ENCODE data around the gene NCK2. TPM values are rescaled to one million over a fixed set of nuclear protein-coding genes. Genes with fewer than 3 reads are reported as not detected.
"Not testable (repeated sequence)": the region's sequence is repeated elsewhere in the genome, so short reads cannot be mapped to it uniquely, and the experiment has no call there.

Gene NCK2
- total RNA-seq, 3 donors from 2014 or later, result 52.2 to 66.4 (median 57.6) TPM

DNA sequence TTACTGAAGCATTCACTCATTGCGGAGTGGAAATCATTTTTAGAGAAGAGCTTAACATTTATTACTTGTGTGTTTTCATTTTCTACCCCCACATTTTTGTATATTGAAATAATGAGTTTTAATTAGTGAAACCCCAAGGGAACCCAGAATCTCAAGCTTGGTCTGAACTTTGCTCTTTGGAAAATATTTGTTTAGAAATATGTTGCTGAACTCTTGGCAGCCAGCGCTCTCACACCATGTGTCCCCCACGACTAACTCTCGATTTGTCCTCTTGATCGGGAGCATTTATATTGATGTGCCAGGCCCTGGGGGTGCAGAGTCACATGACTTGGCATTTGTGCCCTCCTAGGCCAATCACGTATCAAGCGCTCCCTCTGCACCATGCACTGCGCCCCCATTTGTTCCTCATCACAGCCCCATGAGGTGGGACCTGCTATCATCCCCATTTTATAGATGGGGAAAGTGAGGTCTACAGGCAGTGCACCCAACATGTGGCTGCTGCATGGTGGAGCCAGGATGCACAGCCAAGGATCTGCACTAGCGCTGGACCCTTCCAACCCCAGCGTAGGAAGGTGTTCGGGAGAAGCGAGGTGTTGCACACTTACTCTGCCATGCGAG is 149.7 kb downstream of the NCK2 start:
- Histone ChIP-seq H3K4me1 (ENCODE audit: low read depth) (no peaks in the 10 kb centered on the region), H3K9me3 (peaks cover 10% of the 10 kb centered on the region), H3K4me3 (no peak overlapping the region), H3K36me3 (ENCODE audit: low read depth) (no peaks in the 10 kb centered on the region)
- intact Hi-C loops (cut with DNase I, micrococcal nuclease), result no loop called here
- TF ChIP-seq, protein P1, sequence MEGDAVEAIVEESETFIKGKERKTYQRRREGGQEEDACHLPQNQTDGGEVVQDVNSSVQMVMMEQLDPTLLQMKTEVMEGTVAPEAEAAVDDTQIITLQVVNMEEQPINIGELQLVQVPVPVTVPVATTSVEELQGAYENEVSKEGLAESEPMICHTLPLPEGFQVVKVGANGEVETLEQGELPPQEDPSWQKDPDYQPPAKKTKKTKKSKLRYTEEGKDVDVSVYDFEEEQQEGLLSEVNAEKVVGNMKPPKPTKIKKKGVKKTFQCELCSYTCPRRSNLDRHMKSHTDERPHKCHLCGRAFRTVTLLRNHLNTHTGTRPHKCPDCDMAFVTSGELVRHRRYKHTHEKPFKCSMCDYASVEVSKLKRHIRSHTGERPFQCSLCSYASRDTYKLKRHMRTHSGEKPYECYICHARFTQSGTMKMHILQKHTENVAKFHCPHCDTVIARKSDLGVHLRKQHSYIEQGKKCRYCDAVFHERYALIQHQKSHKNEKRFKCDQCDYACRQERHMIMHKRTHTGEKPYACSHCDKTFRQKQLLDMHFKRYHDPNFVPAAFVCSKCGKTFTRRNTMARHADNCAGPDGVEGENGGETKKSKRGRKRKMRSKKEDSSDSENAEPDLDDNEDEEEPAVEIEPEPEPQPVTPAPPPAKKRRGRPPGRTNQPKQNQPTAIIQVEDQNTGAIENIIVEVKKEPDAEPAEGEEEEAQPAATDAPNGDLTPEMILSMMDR (IDR thresholded peaks at IDR 0.05), result no peak
- ATAC-seq (no peak), DNase-seq (no peak)

DNA sequence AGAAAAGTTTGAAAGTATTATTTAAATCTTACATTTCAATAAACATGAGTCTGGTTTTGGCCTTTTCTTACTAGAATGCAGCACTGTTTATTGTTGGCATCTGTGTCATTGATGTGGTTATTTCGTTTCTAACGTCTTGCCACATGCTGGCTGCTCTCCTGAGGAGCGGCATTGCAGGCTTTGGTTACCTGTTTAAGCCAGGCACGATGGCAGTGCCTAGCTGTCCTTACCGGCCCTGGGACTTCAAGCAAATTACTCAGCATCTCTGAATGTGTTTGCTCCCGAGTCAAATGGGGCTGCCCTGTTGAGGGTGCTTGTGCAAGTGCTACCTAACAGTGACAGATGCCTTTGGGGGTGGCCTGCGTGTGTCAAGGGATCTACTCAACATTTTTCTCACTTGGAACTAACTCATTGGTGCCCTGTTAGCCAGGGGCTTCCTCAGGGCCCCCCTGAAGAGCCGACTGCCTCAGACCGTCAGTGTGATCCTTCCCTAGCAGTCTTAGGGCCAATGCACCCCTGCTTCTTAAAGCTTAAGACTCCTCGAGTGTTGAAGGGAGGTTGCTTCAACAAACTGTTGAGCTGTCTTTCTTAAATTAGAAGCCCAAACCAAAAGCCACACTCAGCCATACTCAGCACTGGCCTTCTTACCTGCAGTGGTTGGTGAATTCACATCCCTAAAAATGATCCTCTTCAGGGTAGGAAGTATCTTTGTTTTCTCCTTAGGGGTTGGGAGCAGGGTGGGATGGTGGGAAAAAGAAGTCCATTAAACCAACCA is 151.5 kb downstream of the NCK2 start:
- TF ChIP-seq, protein P1 (IDR thresholded peaks at IDR 0.05), result no peak
- Histone ChIP-seq H3K4me3 (no peak overlapping the region), H3K9me3 (peaks cover 10% of the 10 kb centered on the region), H3K4me1 (ENCODE audit: low read depth) (no peaks in the 10 kb centered on the region), H3K36me3 (ENCODE audit: low read depth) (no peaks in the 10 kb centered on the region)
- ATAC-seq, result no peak
- intact Hi-C loops (cut with DNase I, micrococcal nuclease), result no loop called here
- DNase-seq, result no peak

DNA sequence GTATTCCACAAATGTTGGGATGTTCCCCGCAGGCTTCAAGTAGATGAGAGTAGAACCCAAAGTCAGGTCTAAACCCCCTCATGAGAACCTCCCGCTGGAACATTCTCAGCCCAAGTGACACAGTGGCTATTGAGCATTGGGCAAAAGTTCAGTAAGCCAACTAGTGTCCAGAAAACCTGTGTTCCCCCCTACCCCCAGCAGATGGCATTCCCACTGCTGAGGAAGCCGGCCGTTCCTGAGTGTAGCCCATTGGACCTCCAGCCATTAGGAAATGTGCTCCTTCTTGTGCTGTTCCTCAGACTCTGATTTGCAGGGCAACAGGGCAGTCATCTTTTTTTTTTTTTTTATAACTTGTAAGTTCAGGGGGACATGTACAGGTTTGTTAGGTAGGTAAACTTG is 152.1 kb downstream of the NCK2 start:
- intact Hi-C loops (cut with DNase I, micrococcal nuclease), result no loop called here
- no peak overlapping the region for H3K4me3 ChIP-seq
- no peaks in the 10 kb centered on the region for H3K36me3 ChIP-seq (ENCODE audit: low read depth)
- no peak for DNase-seq
- no peak for ATAC-seq
- no peaks in the 10 kb centered on the region for H3K4me1 ChIP-seq (ENCODE audit: low read depth)
- H3K9me3 ChIP-seq, result peaks cover 10% of the 10 kb centered on the region
- TF ChIP-seq, protein P1 (IDR thresholded peaks at IDR 0.05), result no peak

DNA sequence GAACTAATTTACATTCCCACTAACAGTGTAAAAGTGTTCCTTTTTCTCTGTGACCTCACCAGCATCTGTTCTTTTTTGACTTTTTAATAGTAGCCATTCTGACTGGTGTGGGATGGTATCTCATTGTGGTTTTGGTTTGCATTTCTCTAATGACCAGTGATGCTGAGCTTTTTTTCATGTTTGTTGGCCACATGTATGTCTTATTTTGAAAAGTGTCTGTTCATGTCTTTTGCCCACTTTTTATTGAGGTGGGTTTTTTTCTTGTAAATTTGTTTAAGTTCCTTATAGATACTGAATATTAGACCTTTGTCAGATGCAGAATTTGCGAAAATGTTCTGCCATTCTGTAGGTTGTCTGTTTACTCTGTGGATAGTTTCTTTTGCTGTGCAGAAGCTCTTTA is 153.0 kb downstream of the NCK2 start:
- H3K36me3 ChIP-seq (ENCODE audit: low read depth); H3K4me3 ChIP-seq; H3K4me1 ChIP-seq (ENCODE audit: low read depth); DNase-seq; ATAC-seq; intact Hi-C loops (cut with DNase I, micrococcal nuclease); H3K9me3 ChIP-seq: not testable (repeated sequence)

DNA sequence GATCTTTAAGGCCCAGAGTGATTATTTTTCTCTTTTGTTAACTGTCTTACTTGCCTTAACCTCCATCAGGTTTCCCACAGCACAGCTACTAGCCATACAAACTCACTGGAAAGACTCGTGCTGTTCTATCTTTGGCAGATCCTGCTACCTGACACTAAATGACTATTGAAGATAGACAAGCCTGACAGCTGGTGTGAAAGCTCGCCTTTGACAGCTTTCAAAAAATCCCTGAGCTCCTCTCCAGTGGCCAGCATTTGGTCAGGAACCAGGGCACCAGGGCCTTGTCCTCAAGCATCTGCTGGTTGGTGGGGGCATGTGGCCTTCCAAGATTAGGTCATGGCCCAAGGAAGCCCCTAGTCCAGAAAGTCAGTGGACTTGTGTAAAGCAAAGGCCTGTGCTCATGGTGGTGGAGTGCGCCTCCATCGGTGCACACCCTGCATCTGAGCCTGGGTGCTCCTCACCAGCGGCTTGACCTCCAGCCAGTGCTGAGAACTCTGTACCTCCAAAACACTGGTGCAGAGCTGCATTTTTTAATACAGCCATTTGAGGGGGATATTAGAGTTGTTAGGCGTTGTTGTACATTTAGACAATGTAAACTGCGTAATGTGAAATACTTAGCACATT is 158.5 kb downstream of the NCK2 start:
- H3K36me3 ChIP-seq (ENCODE audit: low read depth), result no peaks in the 10 kb centered on the region
- TF ChIP-seq, protein P1 (IDR thresholded peaks at IDR 0.05), result no peak
- intact Hi-C loops (cut with DNase I, micrococcal nuclease), result no loop called here
- peaks cover 3% of the 10 kb centered on the region for H3K9me3 ChIP-seq
- ATAC-seq (no peak), DNase-seq (no peak)
- H3K4me1 ChIP-seq (ENCODE audit: low read depth), result no peaks in the 10 kb centered on the region
- no peak overlapping the region for H3K4me3 ChIP-seq

DNA sequence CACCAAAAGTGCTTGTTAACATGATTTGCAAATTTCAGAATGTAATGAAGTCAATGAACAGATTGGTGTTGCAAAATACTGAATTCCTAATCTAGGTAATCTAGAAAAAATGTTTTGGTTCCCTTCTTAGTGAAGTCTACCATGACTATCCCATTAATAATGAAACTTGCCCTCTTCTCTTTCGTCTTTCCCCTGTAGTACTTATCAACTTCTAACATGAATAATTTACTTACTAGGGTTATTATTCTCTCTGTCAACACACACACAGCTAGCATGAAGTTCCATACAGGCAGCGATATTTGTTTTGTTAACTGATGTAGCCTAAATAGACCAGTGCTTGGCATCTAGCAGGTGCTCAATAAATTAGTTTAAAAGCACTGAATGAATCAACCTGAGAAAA is 160.2 kb downstream of the NCK2 start:
- DNase-seq (no peak), ATAC-seq (no peak)
- Histone ChIP-seq H3K4me3 (no peak overlapping the region), H3K9me3 (no peaks in the 10 kb centered on the region), H3K36me3 (ENCODE audit: low read depth) (no peaks in the 10 kb centered on the region), H3K4me1 (ENCODE audit: low read depth) (no peaks in the 10 kb centered on the region)
- intact Hi-C loops (cut with DNase I, micrococcal nuclease), result no loop called here
- TF ChIP-seq, protein P1 (IDR thresholded peaks at IDR 0.05), result no peak
